HG02970 (cell line): ENCODE measurements around the gene PYGM.

Source experiments
- ATAC-seq: cut with Tn5 transposase; IDR thresholded peaks from one replicate; pipeline ENCODE4 v1.9.1; 2021; ENCODE audit warnings: mild to moderate bottlenecking, moderate library complexity, moderate number of reproducible peaks; ENCODE audit not compliant: unreplicated experiment, low FRiP score

PYGM gene

DNA sequence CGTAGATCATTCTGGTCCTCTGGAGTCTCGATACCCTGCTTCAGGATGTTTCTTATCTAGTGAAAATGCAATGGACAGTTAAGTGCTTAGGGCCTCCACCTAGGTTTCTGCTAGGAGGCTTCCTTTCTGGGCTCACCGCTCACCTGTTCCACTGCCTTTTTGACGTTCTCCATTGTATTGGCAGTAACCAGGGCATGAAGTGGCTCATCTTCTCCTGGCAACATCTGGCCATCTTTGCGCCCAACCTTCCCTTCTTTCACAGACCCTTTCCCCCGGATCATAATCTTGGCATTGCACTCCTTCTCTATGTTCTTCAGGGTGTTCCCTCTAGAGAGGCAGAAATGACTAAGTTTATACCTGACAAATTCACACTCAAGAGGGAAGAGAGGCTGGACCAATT, 9.5 kb upstream of the PYGM start:
- ATAC-seq: no peak

DNA sequence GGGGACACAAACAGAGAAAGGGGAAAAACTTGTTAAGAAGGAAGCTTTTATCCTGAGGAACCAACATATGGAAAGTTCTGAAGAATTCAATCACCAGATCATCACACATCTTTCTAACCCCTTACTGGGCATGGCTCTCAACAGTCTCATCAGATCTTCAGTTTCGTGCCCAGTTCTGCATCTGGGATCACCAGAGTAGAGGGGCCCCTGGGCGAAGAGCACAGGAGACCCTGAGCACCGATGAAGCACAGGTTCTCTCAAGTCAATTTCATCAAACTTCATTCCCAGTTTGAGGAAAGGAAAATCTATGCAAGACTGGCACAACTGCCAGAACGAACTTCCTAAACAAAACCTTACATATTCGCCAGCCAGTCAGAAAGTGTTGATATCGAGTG, 8.5 kb upstream of the PYGM start:
- ATAC-seq: no peak

DNA sequence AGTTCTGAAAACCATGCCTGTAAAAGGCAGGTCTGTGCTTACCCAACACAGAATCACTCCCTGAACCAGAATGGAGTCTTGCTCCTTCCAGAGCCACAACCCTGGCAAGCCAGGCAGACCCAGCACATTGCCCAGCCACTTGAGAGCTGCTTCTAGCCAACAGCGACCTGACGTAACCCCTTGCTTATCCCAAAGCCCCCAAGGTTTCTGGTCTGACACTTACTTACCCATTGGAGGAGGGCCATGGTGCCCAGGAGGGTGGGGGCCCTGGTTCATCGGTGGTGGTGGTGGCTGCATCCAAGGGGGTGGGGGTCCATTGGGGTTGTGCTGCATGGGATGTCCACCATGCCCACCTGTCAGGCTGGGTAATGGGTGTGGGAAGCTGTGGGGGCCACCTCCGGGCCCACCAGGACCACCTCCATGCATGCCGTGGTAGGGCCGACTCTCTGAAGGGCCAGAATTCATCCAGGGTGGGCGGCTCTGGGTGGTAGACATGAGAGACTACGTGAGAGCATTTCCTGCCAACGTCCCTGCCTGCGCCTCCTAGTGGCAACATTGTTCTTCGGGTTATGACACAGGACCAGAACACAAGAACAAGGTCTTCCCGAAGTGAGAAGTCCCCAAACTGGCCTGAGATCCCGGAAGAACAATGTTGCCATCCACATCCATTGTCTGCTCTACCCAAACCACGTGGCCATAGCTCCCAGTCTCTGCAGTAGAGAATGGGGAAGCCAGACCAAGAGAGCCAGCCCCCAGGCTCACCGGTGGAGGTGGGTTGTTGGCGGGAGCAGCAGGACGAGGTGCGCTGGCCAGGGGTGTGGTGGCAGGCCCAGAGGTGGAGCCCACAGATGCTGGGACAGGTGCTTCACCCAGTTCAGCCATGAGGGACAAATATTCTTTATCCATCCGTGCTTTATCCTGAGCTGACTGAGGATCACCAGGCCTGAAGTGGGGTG, 7.8 kb upstream of the PYGM start:
- ATAC-seq: no peak

DNA sequence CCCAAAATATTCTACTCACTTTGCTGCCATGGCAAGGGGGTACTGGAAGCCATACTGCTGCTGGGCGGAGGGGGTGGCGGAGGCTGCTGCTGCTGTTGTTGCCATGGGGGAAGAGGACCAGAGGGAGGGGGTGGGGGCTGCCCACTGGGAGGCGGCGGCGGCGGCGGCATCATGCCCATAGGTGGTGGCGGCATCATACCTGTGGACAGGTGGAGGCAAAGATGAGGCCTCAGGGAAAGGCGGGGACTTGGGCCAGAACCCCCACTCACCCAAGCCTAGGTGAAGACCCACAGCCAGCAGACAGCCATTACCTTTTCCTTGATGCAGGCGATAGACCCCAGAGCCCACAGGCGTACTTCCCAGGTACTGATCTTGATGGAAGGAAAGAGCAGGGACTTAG, 7.1 kb upstream of the PYGM start:
- no peak for ATAC-seq

DNA sequence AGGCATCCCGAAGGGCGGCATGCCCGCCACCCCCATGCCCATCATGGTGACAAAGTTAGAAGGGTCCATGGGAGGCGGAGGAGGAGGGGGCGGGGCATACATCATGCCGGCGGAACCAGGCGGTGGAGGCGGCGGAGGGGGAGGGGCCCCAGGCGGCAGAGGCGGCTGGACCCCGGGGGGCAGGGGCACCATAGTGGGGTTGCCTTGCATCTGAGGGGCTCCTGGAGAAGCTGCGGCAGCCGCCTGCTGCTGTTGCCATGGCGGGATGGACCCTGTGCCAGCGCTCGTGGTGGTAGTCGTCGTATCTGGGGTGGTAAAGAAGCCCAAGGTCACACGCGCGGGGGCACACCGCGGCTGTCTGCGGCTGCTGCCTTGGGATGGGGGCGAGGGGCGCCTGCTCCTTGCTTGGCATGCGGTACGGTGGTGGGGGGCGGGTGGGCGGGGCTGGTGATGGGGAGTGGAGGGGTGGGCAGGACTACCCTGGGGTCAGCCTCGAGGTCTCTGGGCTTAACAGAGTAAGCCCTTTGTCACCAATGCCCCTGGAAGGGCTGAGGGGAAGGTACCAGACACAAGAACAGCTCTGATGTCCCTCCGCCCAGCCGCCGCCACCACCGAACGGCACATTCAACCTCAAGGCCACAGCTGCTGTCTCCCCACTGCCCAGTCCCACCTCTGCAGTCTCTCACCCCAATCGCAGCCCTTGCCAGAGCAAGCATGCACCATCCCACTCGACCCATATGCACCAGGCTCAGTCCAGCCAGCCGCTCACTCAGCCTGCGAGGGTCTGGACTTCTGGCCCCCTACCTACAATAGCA, 6.3 kb upstream of the PYGM start:
- no peak for ATAC-seq

DNA sequence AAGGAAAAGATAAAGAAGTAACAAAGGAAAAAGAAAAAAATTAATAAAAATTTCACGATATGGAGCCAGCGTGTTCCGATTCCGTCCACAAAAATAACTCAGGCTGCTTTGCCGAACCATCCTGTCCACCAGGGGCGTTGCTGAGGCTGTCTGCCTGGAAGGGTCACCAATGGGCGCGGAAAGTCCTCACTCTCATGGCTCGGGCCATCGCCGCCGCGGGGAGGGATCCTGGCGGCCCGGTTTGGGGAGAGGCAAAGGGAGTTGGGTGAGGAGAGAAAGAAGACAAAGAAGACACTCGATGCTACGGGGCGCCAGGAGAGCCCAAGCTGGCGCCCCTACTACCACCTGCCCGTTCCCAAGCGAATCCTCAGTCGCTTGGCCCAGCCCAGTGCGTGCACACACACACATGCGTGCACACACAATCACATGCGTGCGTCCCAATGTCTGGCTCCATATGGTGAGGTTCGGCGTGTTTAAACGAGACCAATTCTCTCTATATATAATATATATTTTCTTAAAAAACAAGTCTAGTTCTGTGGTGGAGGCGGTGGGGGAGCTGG, 5.6 kb upstream of the PYGM start:
- no peak for ATAC-seq

DNA sequence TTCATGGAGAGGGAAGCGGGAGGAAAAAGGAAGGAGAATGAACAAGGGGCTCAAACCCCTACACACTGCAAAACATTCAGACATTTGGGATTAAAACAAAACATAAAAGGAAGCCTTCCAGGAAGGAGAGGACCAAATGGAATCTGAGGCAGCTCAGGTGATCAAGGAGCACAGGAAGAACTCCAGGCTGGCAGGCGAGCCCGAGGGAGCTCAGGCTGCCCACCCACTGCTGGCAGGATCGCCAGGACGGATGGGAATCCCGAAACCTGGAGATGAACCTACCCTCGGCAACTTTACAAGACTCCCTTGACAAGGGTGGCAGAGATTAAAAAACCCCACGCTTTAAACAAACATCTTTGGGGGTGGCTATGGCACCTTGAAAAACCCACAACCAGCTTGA, 5.0 kb upstream of the PYGM start:
- no peak for ATAC-seq

DNA sequence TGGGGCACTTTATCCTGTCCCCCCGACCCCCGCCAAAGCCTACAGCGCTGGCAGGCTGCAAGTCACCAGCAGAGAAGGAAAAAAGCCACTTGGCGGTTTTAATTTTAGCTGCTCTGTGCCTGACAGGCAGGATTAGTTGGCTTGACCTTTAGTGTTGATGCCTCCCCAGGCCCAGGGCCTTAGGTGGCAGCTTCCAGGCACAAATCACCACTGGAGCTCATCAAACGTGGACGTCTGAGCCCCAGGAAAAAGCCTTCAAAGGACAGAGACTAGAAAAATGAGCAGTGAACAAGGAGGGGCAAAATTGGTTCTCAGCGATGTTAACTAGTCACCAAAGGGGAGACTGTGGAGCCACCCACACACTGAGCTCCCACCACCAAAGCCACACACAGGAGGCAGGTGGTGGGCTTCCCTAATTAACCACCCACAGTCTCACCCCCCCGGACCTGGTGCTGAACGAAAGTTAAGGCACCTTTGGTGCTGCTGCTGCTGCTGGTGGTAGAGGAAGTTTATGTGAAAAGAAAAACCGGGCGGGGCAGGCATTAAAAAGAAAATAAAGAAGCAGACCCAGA, 4.4 kb upstream of the PYGM start:
- no peak for ATAC-seq

DNA sequence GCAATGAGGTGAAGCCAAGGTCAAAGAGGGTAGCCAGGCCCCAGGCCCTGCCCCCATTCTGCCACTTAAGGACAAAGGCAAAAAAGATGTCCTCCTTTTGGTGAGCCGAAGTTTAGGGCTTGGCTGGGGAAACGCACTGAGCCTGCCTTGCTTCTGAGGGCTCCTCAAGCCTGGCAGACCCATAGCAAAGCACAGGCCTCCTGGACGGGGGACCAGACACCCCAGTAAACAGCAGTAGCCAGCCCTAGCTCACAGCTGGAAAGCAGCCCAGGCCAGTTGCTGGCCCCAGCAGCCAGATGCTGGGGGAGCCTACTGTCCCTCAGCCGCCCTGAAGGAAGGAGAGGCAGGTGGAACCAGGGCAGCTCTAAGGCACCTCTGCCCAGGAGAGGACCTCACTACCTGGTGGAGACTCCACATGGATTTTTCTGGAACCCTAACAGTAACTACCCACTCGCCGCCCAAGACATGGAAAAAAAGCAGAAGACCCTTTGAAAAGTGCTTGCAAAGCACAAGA, 3.8 kb upstream of the PYGM start:
- no peak for ATAC-seq

DNA sequence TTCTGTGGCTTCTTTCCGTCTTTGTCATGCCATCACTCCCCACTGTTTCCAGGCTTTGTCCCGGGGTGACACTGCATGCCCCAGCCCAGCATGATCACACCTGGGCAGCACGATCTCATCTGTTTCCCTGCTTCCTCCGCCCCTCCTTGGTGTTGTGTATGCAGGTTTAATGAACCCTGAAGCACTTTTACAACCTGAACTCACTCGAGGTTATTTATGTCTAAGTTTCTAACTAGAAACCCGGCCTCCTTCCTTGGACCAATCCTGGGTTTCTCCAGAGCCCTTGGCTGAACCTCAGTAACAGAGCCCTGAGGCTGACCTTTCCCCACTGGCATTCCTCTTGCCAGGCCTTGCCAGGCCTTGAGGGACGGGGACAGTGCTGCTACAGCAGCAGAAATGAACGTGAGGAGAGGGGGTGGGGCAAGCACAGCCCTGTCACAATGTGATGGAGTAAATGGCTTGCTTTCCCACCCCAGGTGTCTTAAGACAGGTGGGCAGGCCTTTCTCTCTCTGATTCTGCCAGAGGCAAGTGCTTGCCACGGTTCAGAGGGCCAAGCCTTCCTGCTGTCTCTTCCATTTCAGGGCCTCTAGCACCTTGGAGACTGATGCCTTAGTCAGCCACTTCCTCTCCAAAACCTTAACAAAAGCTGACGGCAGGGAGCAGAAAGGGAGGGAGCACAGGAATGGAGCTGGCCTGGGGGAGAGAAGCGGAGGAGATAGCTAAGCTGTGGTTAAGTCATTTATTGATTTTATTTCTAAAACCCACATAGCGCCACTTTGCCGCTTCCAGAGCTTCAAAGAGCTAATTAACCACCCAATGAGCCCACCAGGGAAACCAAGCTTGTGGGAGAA, 3.1 kb upstream of the PYGM start:
- no peak for ATAC-seq

DNA sequence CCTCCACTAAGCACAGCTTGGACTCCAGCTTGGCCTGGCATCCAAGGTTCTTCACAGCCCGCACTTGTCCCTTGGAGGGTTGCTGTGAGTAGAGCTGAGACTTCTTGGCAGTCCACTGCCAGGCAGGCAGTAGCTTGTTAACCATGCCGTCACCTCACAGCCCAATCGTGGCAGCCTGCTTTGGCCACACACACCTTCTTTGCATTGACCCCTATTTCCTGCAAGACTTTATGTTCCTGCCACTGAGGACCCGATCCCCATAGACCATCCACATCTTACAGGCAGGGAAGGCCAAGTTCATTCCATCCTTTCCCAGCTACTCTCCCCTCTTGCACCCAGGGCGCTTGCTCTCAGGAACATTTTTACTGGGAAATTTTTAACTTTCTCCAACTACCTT, 2.5 kb upstream of the PYGM start:
- ATAC-seq: no peak

DNA sequence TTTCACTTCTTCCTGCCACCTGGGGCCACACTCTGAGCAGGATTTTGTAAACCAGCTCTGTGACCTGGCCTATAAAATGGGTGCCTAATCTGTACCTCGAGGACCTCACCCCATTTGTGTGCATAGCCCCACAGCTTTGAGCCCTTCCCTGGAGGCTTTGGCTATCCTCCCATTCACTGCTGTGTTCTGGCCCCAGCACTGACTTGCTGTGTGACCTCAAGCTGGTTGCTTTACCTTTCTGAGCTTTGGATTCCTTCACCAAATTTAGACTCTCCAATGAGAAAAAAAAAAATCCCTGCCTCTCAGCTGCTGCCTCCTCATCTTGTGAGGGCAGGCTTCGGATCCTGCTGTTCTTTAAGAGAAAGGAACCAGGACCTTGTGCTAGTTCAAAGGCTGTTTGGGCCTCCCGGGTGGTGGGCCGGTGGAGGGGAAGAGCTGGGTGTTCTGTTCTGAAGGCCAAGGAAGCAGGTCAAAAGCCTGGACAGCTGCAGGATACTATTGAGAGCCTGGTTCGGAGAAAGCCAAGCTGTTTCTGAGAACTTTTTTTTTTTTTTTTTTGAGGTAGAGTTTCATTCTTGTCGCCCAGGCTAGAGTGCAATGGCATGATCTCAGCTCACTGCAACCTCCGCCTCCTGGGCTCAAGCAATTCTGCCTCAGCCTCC, 1.1 kb upstream of the PYGM start:
- no peak for ATAC-seq

DNA sequence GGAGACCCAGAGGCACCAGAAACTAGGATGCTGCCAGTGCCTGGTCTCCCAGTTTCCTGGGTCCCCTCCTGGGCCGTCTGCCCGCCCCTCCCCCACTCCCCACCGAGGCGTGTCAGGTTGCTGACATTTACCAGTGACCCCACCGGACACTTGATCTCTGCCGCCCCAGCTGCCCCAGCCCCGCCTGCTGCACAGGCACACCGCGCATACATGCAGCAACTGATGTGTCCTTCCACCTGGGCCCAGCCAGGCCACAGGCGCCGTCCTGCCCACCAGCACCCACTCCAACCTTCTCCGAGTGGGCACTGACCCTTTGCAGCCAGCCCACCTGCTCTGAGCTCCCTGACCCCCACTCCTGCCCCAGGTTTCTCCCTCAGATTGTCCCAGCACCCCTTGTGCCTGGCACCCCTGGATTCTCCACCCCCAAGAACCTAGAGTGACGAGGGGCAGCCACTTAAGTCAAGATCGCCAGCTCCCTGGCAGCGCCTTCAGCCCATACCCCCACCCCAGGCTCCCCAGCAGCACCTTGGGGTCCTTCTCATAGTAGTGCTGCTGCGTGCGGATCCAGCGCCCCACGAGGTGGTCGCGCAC, 548 bp downstream of the PYGM start:
- no peak for ATAC-seq

DNA sequence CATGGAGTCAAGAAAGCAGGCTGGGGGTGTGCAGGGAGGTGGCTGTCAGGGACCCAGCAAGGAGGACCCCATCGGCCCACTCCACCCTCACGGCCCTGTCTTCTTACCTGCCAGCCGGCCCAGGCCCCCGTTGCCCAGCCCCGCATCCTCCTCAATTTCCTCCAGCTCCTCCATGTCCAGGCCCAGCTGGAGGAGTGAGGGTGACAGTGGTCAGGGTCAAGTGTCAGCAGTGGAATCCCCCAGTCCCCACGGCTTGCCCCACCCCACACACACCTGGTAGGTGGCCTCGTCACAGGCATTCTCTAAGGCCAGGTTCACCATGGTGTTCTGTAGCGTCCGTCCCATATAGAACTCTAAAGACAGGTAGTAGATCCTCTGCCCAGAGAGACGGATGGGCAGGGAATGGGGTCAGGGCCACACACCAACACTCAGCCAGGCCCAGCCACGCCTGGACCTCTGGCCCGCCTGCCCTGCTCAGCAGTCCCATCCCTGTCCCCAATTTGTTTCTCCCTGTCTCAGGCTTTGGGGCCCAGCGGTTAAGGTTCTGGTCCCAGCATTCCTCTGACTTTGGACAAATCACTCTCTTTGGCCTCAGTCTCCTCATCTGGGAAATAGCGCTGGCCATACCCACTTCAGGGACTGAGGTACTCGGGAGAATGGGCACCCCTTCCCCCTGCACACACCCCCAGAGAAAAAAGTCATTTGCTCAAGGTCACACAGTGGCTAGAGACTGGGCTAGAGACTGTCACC, 1.3 kb downstream of the PYGM start:
- no peak for ATAC-seq

DNA sequence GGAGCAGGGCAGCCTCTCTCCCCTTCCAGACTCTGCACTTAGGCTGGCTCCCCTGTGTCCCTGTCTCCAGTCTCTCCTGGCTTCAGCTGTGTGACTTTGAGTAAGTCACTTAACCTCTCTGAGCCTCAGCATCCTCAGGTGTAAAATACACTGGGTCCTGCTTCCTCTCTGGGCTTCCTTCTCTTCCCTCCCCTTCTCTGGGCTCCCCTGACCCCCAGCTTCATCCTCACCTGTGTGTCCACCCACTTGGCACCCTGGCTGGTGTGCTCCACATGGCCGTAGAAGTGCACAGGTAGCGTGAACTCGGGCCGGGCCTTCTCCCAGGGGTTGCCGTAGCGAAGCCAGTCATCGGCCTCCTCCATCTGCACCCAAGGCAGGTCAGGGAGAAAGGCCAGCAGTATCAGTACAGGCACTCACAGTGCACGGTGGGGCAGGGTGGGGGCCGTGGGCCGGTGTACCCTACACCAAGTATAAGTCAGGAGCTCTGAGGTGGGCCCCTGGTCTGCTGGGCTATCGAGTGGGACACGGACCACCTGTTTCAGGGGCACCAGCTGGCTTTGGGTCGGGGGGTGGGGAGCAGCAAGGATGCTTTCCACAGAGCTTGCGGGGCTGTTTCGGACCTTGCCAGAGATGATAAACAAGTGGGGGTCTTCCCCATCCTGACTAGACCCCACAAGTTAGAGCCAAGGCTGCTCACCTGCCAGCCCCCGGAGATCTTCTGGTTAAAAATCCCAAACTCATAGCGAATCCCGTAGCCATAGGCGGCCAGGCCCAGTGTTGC, 2.0 kb downstream of the PYGM start:
- ATAC-seq: no peak

DNA sequence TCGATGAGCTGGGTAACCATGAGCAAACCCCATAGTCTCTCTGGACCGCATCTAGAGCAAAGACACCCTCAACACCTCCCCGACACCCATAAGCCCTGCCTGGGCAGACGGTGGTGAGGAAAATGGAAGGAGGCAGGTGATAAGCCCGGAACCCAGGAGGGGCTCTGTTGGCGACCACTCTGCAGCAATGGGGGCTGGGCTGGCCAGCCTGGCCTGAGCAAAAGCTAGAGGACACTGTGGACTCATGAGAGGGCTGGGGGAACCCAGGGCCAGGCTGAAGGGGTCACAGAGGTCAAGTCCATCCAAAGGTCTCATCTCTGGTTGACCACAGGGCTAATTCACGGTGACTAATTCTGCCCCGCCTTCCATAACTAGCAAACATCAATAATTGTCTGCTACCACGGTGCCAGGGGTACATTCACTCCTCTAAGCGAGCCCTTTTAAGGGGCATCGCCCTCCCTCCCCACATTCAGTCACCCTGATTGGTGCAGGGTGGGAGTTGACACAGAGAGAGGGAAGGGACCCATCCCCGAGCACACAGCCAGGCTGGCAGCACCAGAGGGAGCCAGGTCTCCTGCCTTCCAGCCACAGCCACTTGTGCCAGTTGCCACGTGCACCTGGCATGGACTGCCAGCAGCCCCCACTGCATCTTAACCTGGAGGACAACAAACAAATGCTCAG, 4.0 kb downstream of the PYGM start:
- ATAC-seq: no peak
